Hepatocyte (in vitro differentiated cells): ENCODE data around the gene PDILT.

Source experiments
- CTCF ChIP-seq: fragments of 200-600 bp; sonication (generic); IDR thresholded peaks from 2 replicates; pipeline ENCODE4 v1.5.1; 2016; ENCODE audit warnings: antibody characterized with exemption, mild to moderate bottlenecking; ENCODE audit not compliant: poor library complexity
- EZH2phosphoT487 ChIP-seq: fragments of 200-600 bp; sonication (generic); IDR thresholded peaks from one replicate; pipeline ENCODE4 v1.6.1; 2018; ENCODE audit warnings: antibody characterized with exemption, mild to moderate bottlenecking, low read depth, moderate library complexity; ENCODE audit not compliant: unreplicated experiment, severe bottlenecking

DNA sequence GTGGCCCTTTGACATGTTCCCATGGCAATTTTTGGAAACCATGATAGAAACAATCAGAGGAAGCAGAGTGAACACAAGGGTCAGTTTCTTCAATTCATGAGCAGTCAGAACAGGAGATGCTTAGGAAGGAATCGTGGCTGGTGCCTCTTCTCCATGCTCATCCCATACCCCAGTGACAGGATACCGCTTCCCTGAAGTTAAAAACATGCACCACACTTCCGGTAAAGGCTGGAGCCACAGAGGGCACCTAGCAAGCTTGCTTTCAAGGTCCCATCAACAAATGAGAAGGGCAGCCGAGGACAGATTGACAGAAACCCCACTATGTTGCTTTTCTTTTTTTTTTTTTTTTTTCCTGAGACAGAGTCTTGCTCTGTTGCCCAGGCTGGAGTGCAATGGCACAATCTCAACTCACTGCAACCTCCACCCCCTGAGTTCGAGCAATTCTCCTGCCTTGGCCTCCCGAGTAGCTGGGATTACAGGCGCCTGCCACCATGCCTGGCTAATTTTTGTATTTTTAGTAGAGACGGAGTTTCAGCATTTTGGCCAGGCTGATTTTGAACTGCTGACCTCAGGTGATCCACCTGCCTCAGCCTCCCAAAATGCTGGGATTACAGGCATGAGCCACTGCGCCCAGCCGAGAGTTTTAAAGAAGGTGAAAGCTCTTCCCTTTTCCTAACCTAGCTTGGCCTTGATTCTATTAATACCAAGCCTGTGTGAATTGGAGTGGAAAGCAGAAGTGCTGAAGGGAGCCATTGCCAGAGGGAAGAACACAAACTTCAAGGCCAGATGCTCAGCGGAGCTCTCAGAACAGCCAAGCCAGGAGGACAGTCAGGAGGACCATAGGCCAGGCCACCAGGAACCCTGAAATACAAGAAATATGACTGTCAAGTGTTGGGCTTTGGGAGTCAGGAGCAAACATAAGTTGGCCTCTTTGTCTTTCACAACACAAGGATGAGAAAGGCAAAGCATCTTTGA lies 93.8 kb downstream of the PDILT start:
- TF ChIP-seq EZH2phosphoT487 (no peak), CTCF (no peak)
